Stimulated activated CD8-positive, alpha-beta memory T cell treated with anti-CD3 and anti-CD28 coated beads, Interleukin-4, amount 100 ng/mL, for 24 hours (primary cell): ENCODE results near the gene ADK.
A peak's percentile ranks its signal among the peaks of the same experiment; 100 is the strongest.

ENCODE experiments used
- DNase-seq: peaks from one replicate; pipeline ENCODE4 v3.0.0-alpha.2; 2020; ENCODE audit warnings: low read depth

Gene ADK

DNA sequence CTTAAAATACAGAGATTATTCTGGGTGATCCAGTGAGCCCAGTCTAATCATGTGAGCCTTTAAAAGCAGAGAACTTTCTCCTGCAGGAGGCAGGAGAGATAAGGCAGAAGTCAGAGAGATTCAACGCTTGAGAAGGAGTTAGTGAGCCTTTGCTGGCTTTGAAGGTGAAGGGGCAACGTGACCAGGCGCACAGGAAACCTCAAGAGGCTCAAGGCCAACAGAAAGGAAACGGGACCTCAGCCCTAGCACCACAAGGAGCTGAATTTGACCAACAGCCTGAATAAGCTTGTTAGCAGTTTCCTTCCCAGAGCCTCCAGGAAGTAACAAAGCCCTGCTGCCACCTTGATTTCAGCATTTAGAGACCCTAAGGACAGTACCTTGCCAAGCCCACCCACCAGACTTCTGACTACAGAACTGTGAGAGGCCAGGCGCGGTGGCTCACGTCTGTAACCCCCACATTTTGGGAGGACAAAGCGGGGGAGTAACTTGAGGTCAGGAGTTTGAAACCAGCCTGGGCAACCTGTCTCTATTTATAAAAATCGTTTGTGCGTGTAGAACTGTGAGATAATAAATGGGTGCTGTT is 588.1 kb downstream of the ADK start:
- no peak for DNase-seq

DNA sequence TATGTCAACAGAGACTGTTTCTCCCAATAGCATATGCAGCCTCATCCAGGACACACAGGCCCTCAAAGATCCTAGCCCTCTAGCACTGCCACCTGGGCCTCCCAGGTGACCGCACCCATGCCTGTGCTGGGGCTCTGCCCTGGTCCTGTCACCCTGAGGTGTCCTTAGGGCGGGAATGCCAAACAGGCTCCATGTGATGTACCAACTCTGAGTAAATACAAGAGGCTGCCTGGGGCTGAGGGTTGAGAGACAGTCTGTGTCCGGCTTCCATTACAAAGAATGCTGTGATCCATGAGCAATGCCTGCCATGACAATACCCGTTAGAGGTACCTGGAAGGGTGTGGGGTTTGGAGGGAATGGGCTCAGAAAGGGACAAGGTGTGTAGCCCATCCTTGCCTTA is 592.4 kb downstream of the ADK start:
- no peak for DNase-seq

DNA sequence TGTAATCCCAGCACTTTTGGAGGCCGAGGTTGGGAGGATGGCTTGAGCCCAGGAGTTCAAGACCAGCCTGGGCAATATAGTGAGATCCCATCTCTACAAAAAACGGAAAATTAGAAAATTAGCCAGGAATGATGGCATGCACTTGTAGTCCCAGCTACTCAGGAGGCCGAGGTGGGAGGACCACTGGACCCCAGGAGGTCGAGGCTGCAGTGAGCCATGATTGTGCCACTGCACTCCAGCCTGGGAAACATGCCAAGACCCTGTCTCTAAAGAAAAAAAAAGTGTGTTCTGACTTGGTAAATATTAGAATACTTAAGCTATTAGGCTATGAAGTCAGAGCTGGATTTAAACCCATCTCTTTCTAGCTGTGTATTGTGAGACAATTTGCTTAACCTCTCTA is 594.4 kb downstream of the ADK start:
- no peak for DNase-seq

DNA sequence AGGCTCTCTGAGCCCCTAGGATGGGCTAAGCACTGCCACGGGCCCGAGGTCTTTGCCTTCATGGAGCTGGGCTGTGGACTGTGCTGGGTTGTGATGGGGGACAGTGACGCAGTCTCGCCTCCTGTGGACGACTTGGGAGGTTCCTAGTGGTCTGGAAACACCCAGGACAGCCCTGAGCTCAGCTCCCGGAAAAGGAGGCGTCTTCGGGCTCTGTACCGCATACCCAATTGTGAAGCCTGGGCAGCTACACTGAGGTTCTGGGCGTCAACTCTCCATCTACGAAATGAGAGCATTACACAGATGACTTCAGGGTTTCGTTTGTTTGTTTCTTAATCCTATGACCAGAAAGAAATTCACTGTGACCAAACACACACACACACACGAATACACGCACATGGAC is 595.8 kb downstream of the ADK start:
- no peak for DNase-seq

DNA sequence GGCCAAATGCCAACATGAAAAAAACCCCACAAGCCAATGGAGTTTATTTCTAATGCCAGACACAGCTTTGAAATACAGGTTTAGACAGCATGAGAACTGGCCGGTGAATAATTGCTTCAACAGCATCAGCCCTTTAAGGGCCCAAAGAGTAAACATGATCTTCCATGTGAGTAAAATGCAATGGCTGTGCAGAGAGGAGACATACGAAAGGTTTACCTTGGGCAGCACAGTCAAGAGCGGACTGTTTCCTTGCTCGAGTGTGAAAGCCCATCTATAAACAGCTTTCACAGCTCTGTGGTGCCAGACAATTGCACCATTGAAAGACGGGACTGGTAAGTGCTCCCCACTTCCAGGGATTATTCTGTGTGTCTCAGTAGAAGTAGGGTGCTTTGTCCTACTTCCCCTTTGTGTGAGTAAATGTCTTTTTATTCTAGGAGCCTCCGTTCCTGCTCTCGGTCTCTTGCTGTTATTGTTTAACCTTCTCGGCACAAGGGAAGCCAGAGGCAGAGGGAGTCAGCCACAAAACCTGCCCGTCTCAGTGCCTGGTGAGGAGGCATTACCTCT is 597.5 kb downstream of the ADK start:
- DNase-seq, result no peak

DNA sequence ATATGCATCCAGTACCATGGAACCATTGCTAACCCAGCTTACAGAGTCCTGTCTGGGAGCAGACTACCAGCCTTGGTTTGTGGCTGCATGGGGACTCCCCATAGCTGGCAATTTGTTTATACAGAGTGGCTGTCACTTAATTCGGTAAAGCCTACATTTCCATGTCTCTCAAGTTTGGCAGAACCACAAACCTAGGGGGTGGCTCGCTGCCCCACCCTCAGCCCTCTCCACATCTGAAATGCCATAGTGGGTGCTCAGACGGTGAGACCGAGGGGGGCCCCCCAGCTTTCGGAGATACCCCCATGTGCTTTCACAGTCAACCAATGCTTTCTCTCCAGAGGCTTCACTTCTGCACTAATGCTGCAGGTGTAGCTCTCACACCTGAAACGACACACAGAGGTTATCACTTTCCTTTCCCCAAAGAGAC is 599.8 kb downstream of the ADK start:
- DNase-seq, result peak; percentile 12

DNA sequence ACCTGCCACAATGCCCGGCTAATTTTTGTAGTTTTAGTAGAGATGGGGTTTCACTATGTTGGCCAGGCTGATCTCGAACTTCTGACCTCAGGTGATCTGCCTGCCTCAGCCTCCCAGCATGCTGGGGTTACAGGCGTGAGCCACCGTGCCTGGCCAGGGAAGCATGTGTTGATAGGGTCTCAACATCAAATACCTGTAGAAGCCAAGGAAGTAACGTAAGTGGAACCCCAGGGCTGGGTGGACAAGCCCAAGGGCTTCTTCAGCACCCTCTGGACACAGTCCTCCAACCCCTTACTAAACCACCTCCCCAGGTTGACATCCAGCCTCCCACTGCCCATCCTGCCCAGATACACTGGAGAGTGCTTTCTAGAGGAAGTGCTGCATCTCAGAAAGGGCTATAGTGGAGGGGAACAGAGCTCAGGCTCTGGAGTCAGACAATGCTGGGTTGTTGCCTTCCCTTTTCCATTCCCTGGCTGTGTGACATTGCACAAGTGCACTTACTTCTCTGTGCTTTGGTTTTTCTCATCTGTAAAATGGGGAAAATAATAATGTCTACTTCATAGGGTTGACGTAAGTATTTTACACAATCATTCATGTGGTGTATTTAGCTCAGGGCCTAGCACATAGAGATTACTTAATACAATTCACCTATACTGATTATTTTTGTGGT is 601.5 kb downstream of the ADK start:
- DNase-seq, result no peak

DNA sequence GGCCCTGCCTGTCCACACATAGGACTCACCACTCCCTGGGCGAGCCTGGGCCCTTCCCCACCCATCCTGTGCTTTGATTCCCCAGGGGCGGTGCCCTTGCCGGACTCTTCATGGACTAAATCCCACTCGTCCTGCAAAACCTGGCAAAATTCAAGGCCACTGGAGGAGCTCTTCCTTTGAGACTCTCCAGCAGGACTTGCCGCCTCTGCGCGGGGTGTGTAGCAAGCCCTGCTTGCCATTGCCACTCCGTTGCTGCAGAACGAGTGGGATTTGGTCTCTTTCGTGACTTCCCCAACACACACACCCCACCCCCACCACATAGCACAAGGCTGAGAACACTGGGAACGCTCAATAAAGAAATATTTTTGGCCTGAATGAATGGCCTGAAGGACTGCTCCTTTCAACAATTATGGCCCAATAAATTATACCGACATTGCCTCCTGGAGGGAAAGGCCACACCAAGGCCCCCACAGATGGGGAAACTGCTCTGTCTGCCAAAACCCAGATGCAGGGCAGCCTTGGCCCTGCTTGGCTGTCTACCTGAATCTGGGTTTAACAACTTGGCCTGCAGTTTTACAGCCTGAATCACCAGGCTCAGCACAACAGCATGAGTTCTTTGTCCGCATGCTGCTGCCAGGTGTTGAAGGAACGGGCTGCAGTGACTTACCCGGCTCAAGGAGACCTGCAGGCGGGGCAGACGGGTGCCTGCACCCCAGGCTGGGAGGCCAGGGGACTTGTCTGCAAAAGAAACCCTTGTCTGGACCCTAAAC is 602.6 kb downstream of the ADK start:
- DNase-seq, result no peak

DNA sequence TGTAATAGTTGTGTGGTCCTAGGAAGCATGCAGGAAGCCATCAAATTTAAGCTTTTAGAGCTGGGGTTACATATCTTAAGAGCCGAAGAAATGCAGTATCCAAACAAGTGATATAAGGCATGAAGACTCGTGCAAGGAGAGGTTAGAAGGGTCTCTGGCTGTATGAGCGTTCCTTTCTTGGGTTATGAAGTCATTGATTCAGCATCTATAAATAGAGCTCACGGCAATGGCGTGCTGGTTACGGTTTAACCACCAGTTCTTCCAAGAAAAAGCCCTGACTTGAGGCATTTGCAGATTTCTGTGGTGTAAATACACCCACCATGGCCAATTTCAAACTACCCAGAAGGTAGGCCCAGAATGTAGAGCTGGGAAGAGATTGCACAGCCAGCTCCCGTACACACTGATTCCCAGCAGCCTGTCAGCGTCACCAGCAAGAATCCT is 603.4 kb downstream of the ADK start:
- DNase-seq, result no peak

DNA sequence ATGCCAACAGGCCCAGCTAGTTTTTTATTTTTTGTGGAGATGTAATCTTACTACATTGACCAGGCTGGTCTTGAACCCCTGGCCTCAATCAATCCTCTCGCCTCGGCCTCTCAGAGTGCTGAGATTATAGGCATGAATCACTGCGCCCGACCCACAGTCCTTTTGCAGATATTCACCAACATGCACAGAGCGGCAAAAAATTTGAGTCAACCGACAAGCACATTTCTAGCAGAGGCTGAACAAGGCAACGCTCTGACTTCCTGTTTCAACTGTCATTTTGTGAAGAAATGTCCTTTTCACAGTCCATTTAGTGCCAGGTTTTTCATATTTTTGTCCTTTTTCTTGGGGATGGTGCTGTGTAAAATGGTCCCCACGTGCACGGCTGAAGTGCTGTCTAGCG is 604.3 kb downstream of the ADK start:
- DNase-seq, result no peak
